Stimulated activated memory B cell treated with anti-CD40 and anti-IgM and Interleukin-4, amounts not matched to agents 10 μg/mL and 1 μg/mL and 100 μg/mL, for 72 hours (primary cell): Measurements from ENCODE around the gene FDCSP.
"Not testable (repeated sequence)": the region's sequence is repeated elsewhere in the genome, so short reads cannot be mapped to it uniquely, and the experiment has no call there.

Experiments used
- ATAC-seq: fragments of 150-1000 bp; cut with Tn5 transposase; 2 replicates; pipeline ENCODE4 v1.10.0; 2021
- H3K27ac Mint-ChIP-seq: one replicate; pipeline ENCODE4 v1.8.0; 2022; ENCODE audit warnings: mild to moderate bottlenecking, mixed read lengths
- H3K27me3 Mint-ChIP-seq: one replicate; pipeline ENCODE4 v1.8.0; 2022; ENCODE audit warnings: mixed read lengths
- H3K36me3 Mint-ChIP-seq: one replicate; pipeline ENCODE4 v1.8.0; 2022; ENCODE audit warnings: mixed read lengths
- H3K4me1 Mint-ChIP-seq: one replicate; pipeline ENCODE4 v1.8.0; 2022; ENCODE audit warnings: mixed read lengths
- H3K4me3 Mint-ChIP-seq: one replicate; pipeline ENCODE4 v1.8.0; 2022; ENCODE audit warnings: mild to moderate bottlenecking, moderate library complexity, mixed read lengths
- H3K9me3 Mint-ChIP-seq: one replicate; pipeline ENCODE4 v1.8.0; 2022; ENCODE audit warnings: mixed read lengths

FDCSP gene

GRCh38 chr4:70212752-70213151 lies 13.2 kb upstream of the FDCSP start:
- not testable (repeated sequence) for H3K4me1 Mint-ChIP-seq, H3K27ac Mint-ChIP-seq, H3K36me3 Mint-ChIP-seq, H3K4me3 Mint-ChIP-seq, ATAC-seq, H3K27me3 Mint-ChIP-seq, H3K9me3 Mint-ChIP-seq

GRCh38 chr4:70216109-70216508 lies 9.8 kb upstream of the FDCSP start:
- H3K27me3 Mint-ChIP-seq, ATAC-seq, H3K27ac Mint-ChIP-seq, H3K4me3 Mint-ChIP-seq, H3K9me3 Mint-ChIP-seq, H3K4me1 Mint-ChIP-seq, H3K36me3 Mint-ChIP-seq: not testable (repeated sequence)

GRCh38 chr4:70216550-70216949 lies 9.4 kb upstream of the FDCSP start:
- H3K27me3 Mint-ChIP-seq, H3K4me1 Mint-ChIP-seq, H3K27ac Mint-ChIP-seq, ATAC-seq, H3K9me3 Mint-ChIP-seq, H3K4me3 Mint-ChIP-seq, H3K36me3 Mint-ChIP-seq: not testable (repeated sequence)

GRCh38 chr4:70221389-70221788 lies 4.5 kb upstream of the FDCSP start:
- H3K36me3 Mint-ChIP-seq, H3K4me3 Mint-ChIP-seq, H3K9me3 Mint-ChIP-seq, H3K4me1 Mint-ChIP-seq, H3K27me3 Mint-ChIP-seq, H3K27ac Mint-ChIP-seq, ATAC-seq: not testable (repeated sequence)

- not testable (repeated sequence) for H3K36me3 Mint-ChIP-seq, H3K4me3 Mint-ChIP-seq, H3K9me3 Mint-ChIP-seq, H3K27me3 Mint-ChIP-seq, H3K27ac Mint-ChIP-seq, ATAC-seq, H3K4me1 Mint-ChIP-seq
Measured at GRCh38 chr4:70221818-70222217, 4.1 kb upstream of the FDCSP start.

GRCh38 chr4:70236125-70236524 lies 10.2 kb downstream of the FDCSP start:
- no peak overlapping the region for H3K4me3 Mint-ChIP-seq
- no peak for ATAC-seq
- H3K36me3 Mint-ChIP-seq = no peaks in the 10 kb centered on the region
- H3K4me1 Mint-ChIP-seq = no peaks in the 10 kb centered on the region
- no peaks in the 10 kb centered on the region for H3K9me3 Mint-ChIP-seq
- H3K27me3 Mint-ChIP-seq = no peaks in the 10 kb centered on the region
- H3K27ac Mint-ChIP-seq = no peak overlapping the region

GRCh38 chr4:70239131-70239883 lies 13.4 kb downstream of the FDCSP start:
- H3K27me3 Mint-ChIP-seq = no peaks in the 10 kb centered on the region
- no peaks in the 10 kb centered on the region for H3K9me3 Mint-ChIP-seq
- no peaks in the 10 kb centered on the region for H3K4me1 Mint-ChIP-seq
- no peak overlapping the region for H3K4me3 Mint-ChIP-seq
- no peak overlapping the region for H3K27ac Mint-ChIP-seq
- H3K36me3 Mint-ChIP-seq = no peaks in the 10 kb centered on the region
- ATAC-seq = no peak

GRCh38 chr4:70239884-70240591 lies 14.1 kb downstream of the FDCSP start:
- no peaks in the 10 kb centered on the region for H3K36me3 Mint-ChIP-seq
- no peak for ATAC-seq
- H3K27me3 Mint-ChIP-seq = no peaks in the 10 kb centered on the region
- no peaks in the 10 kb centered on the region for H3K9me3 Mint-ChIP-seq
- no peaks in the 10 kb centered on the region for H3K4me1 Mint-ChIP-seq
- no peak overlapping the region for H3K4me3 Mint-ChIP-seq
- no peak overlapping the region for H3K27ac Mint-ChIP-seq

- H3K9me3 Mint-ChIP-seq, H3K4me1 Mint-ChIP-seq, H3K27ac Mint-ChIP-seq, H3K4me3 Mint-ChIP-seq, H3K36me3 Mint-ChIP-seq, H3K27me3 Mint-ChIP-seq, ATAC-seq: not testable (repeated sequence)
Measured at GRCh38 chr4:70242297-70242696, 16.4 kb downstream of the FDCSP start, which contains the start of gene CSN3. CSN3 (plus strand) TSS chr4:70242597; CDS start chr4:70244820, 2,223 bp downstream.

- no peak for ATAC-seq
- Mint-ChIP-seq H3K4me1 (no peaks in the 10 kb centered on the region), H3K4me3 (no peak overlapping the region), H3K27me3 (no peaks in the 10 kb centered on the region), H3K36me3 (no peaks in the 10 kb centered on the region), H3K9me3 (no peaks in the 10 kb centered on the region), H3K27ac (no peak overlapping the region)
Measured at GRCh38 chr4:70243091-70243490, 17.2 kb downstream of the FDCSP start.

- no peak overlapping the region for H3K27ac Mint-ChIP-seq
- H3K4me1 Mint-ChIP-seq = no peaks in the 10 kb centered on the region
- peaks cover 8% of the 10 kb centered on the region for H3K27me3 Mint-ChIP-seq
- H3K4me3 Mint-ChIP-seq = no peak overlapping the region
- no peak for ATAC-seq
- no peaks in the 10 kb centered on the region for H3K9me3 Mint-ChIP-seq
- H3K36me3 Mint-ChIP-seq = no peaks in the 10 kb centered on the region
Measured at GRCh38 chr4:70251250-70251944, 25.5 kb downstream of the FDCSP start.

GRCh38 chr4:70251945-70252277 lies 26.0 kb downstream of the FDCSP start:
- no peak for ATAC-seq

GRCh38 chr4:70269674-70270073 lies 43.8 kb downstream of the FDCSP start:
- Mint-ChIP-seq H3K4me1 (no peaks in the 10 kb centered on the region), H3K27me3 (no peaks in the 10 kb centered on the region), H3K36me3 (no peaks in the 10 kb centered on the region), H3K9me3 (peaks cover 4% of the 10 kb centered on the region), H3K27ac (no peak overlapping the region), H3K4me3 (no peak overlapping the region)
- ATAC-seq = no peak

More at GRCh38 chr4:70251945-70252277, 26.0 kb downstream of the FDCSP start:
- H3K36me3 Mint-ChIP-seq = no peaks in the 10 kb centered on the region
- no peaks in the 10 kb centered on the region for H3K9me3 Mint-ChIP-seq
- no peaks in the 10 kb centered on the region for H3K4me1 Mint-ChIP-seq
- H3K4me3 Mint-ChIP-seq = no peak overlapping the region
- H3K27me3 Mint-ChIP-seq = peaks cover 8% of the 10 kb centered on the region
- no peak overlapping the region for H3K27ac Mint-ChIP-seq

- no peak for ATAC-seq
- no peaks in the 10 kb centered on the region for H3K36me3 Mint-ChIP-seq
- no peaks in the 10 kb centered on the region for H3K4me1 Mint-ChIP-seq
- no peak overlapping the region for H3K27ac Mint-ChIP-seq
- no peaks in the 10 kb centered on the region for H3K27me3 Mint-ChIP-seq
- no peak overlapping the region for H3K4me3 Mint-ChIP-seq
- peaks cover 4% of the 10 kb centered on the region for H3K9me3 Mint-ChIP-seq
Measured at GRCh38 chr4:70277121-70277520, 51.2 kb downstream of the FDCSP start.

GRCh38 chr4:70280567-70280966 lies 54.6 kb downstream of the FDCSP start:
- H3K9me3 Mint-ChIP-seq = no peaks in the 10 kb centered on the region
- no peaks in the 10 kb centered on the region for H3K36me3 Mint-ChIP-seq
- H3K4me3 Mint-ChIP-seq = no peak overlapping the region
- H3K27me3 Mint-ChIP-seq = no peaks in the 10 kb centered on the region
- H3K27ac Mint-ChIP-seq = no peak overlapping the region
- no peak for ATAC-seq
- no peaks in the 10 kb centered on the region for H3K4me1 Mint-ChIP-seq
